ENCODE measurements around the gene UBA1. TPM values are rescaled to one million over a fixed set of nuclear protein-coding genes. Genes with fewer than 3 reads are reported as not detected.

UBA1 gene
- 132 and 160 TPM in 2 replicates for total RNA-seq

DNA sequence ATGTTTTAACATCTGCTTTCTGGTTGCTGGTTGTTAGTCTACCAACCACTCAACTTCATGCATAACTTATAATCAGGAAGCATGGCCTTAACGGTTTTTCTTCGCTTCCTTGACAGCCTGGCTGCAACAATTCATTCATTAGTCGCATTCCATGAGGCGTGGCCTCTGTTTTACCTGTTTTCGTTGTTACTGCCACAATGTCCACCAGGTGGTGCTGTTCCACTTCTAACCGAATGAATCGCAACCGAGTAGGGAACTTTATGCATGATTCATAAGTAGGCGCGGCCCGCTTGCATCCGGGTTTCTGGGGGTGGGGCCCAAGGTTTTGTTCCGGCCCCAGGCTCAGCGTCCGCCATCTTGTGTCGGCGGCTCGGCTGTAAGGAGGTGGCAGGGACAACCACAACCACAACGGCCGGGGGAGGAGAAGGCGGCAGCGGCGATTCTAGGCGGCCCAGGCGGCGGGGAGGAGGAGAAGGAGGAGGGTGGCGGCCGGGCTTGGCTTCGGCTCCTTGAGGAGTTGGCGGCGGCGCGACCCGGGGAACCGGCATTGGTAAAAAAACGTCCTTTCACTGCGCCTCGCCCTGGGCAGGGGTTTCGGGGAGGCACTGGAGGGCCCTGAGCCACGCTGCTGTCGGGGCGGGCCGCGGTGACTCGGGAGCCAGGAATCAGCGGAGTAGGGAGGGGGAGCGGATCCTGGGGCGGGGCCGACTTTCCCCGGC is at the start of gene UBA1:
UBA1 (plus strand) TSS at position 355 of the 719 bp plus-strand sequence. CDS start 4,974 bp downstream, outside the sequence.

GRCh38 chrX:47144626-47145394 is 48.8 kb upstream of the UBA1 start, which contains the start of the genes NDUFB11 and RBM10:
NDUFB11 (minus strand) TSS chrX:47144702; CDS start chrX:47144679, 23 bp downstream.
RBM10 (plus strand) TSS chrX:47145221; CDS start chrX:47147482, 2,261 bp downstream.

GRCh38 chrX:47218280-47218919 is 24.8 kb downstream of the UBA1 start, which contains the start of gene CDK16:
CDK16 (plus strand) TSS chrX:47218681; CDS start chrX:47223558, 4,877 bp downstream.

DNA sequence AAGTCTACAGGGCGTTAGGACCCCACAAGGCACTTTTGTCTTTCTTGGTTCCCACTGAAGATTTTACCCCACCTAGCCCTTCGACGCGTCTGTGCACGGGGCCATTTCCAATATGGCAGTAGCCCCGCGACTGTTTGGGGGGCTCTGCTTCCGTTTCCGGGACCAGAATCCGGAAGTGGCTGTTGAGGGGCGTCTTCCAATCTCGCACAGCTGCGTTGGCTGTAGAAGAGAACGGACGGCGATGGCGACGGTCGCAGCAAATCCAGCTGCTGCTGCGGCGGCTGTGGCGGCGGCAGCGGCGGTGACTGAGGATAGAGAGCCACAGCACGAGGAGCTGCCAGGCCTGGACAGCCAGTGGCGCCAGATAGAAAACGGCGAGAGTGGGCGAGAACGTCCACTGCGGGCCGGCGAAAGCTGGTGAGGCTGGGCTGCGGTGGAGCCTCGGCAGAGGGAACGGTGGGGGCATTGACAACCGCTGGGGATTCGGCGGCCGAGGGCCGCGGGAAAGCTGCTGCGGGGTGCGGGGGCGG is 39.2 kb downstream of the UBA1 start, which contains the start of gene USP11:
USP11 (plus strand) TSS at position 207 of the 530 bp plus-strand sequence; CDS start at position 242, 35 bp downstream.

Other genes with a start within 250 kb of the UBA1 start
- 0.90 and 2.8 TPM in 2 replicates for gene RGN, start 115.4 kb upstream of the UBA1 start, total RNA-seq
- 46.8 and 48.4 TPM in 2 replicates for gene NDUFB11, start 49.1 kb upstream of the UBA1 start, total RNA-seq
- gene RBM10, start 48.6 kb upstream of the UBA1 start, total RNA-seq, result 28.9 and 31.9 TPM in 2 replicates
- gene CDK16, start 24.9 kb downstream of the UBA1 start, total RNA-seq, result 106 and 112 TPM in 2 replicates
- 34.7 and 40.8 TPM in 2 replicates for gene USP11, start 39.2 kb downstream of the UBA1 start, total RNA-seq
- gene ZNF157, start 176.7 kb downstream of the UBA1 start, total RNA-seq, result not detected in 2 replicates

Measured in cardiac atrium fibroblast (primary cell).